Psoas muscle (tissue), 7 donors: ENCODE data around the gene CCR5AS. TPM values are rescaled to one million over a fixed set of nuclear protein-coding genes. Genes with fewer than 3 reads are reported as not detected.

Experiments
- polyA plus RNA-seq, 3 donors: library from polyadenylated mRNA; stranded (reverse); fragments of 200-250 nt; gene quantifications; one replicate each; pipeline ENCODE4 v1.2.3, GENCODE V29; 2013
- total RNA-seq, 4 donors: library from RNA; stranded (reverse); fragmentation: NEBNext Ultra II Directional in 2 of 4; extraction: Animal tissue kit (Norgen Biotek cat#: 25700) in 2 of 4; gene quantifications; one replicate each; pipeline versions ENCODE4 v1.2.1 to v1.2.4, GENCODE V29; 2021 to 2023
- donor health status: healthy with polysubstance abuse.
- donor health status: DM: no; HTN: no; CAD: no; lungs with moderate emphysema.
- donor health status: Bipolar disorder and iron deficiency.
- donor health status: healthy.
- donor health status: DM: no; HTN: no; CAD: no.
- donor health status: DM: no; HTN: no; CAD: no.
- donor health status: DM: yes; HTN: yes; CAD: no.

CCR5AS gene

Other genes with a start within 250 kb of the CCR5AS start
- 1 to 10 TPM; 1.0 to 4.0 (median 1.8) TPM for gene CCR1, start 198.8 kb downstream of the CCR5AS start, total RNA-seq
- under 1 TPM; 0.47 to 0.81 (median 0.49) TPM for gene CCR1, start 198.8 kb downstream of the CCR5AS start, polyA plus RNA-seq
- gene CCR3, start 164.6 kb downstream of the CCR5AS start, total RNA-seq = under 1 TPM in 3 of 4 donors, not detected in 1; 0.48 to 0.62 (median 0.49) TPM
- gene CCR3, start 164.6 kb downstream of the CCR5AS start, polyA plus RNA-seq = under 1 TPM; 0.10 to 0.41 (median 0.14) TPM
- 1 to 10 TPM in 1 of 4 donors, under 1 TPM in 3; 0.23 to 1.0 (median 0.38) TPM for gene CCR2, start 53.0 kb downstream of the CCR5AS start, total RNA-seq
- under 1 TPM; 0.10 to 0.34 (median 0.27) TPM for gene CCR2, start 53.0 kb downstream of the CCR5AS start, polyA plus RNA-seq
- gene CCR5, start 36.1 kb downstream of the CCR5AS start, total RNA-seq = 1 to 10 TPM in 1 of 4 donors, under 1 TPM in 3; 0.19 to 1.1 (median 0.52) TPM
- gene CCR5, start 36.1 kb downstream of the CCR5AS start, polyA plus RNA-seq = under 1 TPM; 0.08 to 0.21 (median 0.14) TPM
- gene CCRL2, start 193 bp upstream of the CCR5AS start, total RNA-seq = 1 to 10 TPM; 1.0 to 1.8 (median 1.7) TPM
- gene CCRL2, start 193 bp upstream of the CCR5AS start, polyA plus RNA-seq = 1 to 10 TPM in 1 of 3 donors, under 1 TPM in 2; 0.55 to 1.1 (median 0.70) TPM
- gene LTF, start 57.8 kb upstream of the CCR5AS start, total RNA-seq = 1 to 10 TPM; 2.0 to 3.8 (median 3.2) TPM
- 1 to 10 TPM in 1 of 3 donors, under 1 TPM in 2; 0.73 to 1.9 (median 0.94) TPM for gene LTF, start 57.8 kb upstream of the CCR5AS start, polyA plus RNA-seq
- gene RTP3, start 90.9 kb upstream of the CCR5AS start, total RNA-seq = not detected
- under 1 TPM in 1 of 3 donors, not detected in 2; 0.01 TPM for gene RTP3, start 90.9 kb upstream of the CCR5AS start, polyA plus RNA-seq
- gene LRRC2, start 159.2 kb upstream of the CCR5AS start, total RNA-seq = 100 to 1,000 TPM in 1 of 4 donors, 10 to 100 TPM in 3; 65.1 to 160 (median 95.6) TPM
- gene LRRC2, start 159.2 kb upstream of the CCR5AS start, polyA plus RNA-seq = 10 to 100 TPM in 2 of 3 donors, 1 to 10 TPM in 1; 8.3 to 60.3 (median 57.9) TPM
- gene FAM240A, start 205.5 kb upstream of the CCR5AS start, total RNA-seq = under 1 TPM in 1 of 4 donors, not detected in 3; 0.96 TPM
- under 1 TPM; 0.01 to 0.14 (median 0.04) TPM for gene FAM240A, start 205.5 kb upstream of the CCR5AS start, polyA plus RNA-seq